Measurements from ENCODE around the gene SHROOM2.

- TF ChIP-seq POLR2A (IDR thresholded peaks at IDR 0.05) (no peak), EP300 (IDR thresholded peaks at IDR 0.05) (no peak), POLR2AphosphoS5 (IDR thresholded peaks at IDR 0.05) (no peak)
- TF ChIP-seq, protein P1, sequence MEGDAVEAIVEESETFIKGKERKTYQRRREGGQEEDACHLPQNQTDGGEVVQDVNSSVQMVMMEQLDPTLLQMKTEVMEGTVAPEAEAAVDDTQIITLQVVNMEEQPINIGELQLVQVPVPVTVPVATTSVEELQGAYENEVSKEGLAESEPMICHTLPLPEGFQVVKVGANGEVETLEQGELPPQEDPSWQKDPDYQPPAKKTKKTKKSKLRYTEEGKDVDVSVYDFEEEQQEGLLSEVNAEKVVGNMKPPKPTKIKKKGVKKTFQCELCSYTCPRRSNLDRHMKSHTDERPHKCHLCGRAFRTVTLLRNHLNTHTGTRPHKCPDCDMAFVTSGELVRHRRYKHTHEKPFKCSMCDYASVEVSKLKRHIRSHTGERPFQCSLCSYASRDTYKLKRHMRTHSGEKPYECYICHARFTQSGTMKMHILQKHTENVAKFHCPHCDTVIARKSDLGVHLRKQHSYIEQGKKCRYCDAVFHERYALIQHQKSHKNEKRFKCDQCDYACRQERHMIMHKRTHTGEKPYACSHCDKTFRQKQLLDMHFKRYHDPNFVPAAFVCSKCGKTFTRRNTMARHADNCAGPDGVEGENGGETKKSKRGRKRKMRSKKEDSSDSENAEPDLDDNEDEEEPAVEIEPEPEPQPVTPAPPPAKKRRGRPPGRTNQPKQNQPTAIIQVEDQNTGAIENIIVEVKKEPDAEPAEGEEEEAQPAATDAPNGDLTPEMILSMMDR (IDR thresholded peaks at IDR 0.05), result no peak
Measured at GRCh38 chrX:9906919-9907318, 120.7 kb downstream of the SHROOM2 start.
